HepG2 (cell line): ENCODE measurements around the gene ANAPC2. TPM values are rescaled to one million over a fixed set of nuclear protein-coding genes. Genes with fewer than 3 reads are reported as not detected.

Source experiments
- KLF15 ChIP-seq: sonication (generic); formaldehyde crosslinking; IDR thresholded peaks from 2 replicates; pipeline ENCODE4 v1.8.1; 2023; ENCODE audit warnings: borderline replicate concordance, mild to moderate bottlenecking, inconsistent platforms, missing genetic modification reagents, mixed read lengths
- NCOA2 ChIP-seq: sonication (generic); formaldehyde crosslinking; IDR thresholded peaks from 2 replicates; pipeline ENCODE4 v1.8.0; 2022; ENCODE audit warnings: inconsistent platforms
- NFYB ChIP-seq: sonication (generic); formaldehyde crosslinking; IDR thresholded peaks from 2 replicates; pipeline ENCODE4 v1.4.0; 2020; ENCODE audit warnings: missing genetic modification reagents
- RFX1 ChIP-seq: fragments of 450-650 bp; IDR thresholded peaks from 2 replicates; pipeline ENCODE4 v1.6.1; 2017
- SIN3A ChIP-seq: IDR thresholded peaks from 2 replicates; pipeline ENCODE4 v1.6.1; 2011; ENCODE audit warnings: low read depth, mild to moderate bottlenecking, control low read depth, low read length, borderline replicate concordance
- ZBED4 ChIP-seq: sonication (generic); formaldehyde crosslinking; IDR thresholded peaks from 2 replicates; pipeline ENCODE4 v1.4.0; 2020; ENCODE audit warnings: missing genetic modification reagents, borderline replicate concordance
- ZFP41 ChIP-seq: sonication (generic); formaldehyde crosslinking; IDR thresholded peaks from 2 replicates; pipeline ENCODE4 v1.4.0; 2020; ENCODE audit warnings: mild to moderate bottlenecking, missing genetic modification reagents, borderline replicate concordance
- polyA plus RNA-seq, 8 experiments: library from polyadenylated mRNA; depleted of rRNA in 3 of 8; stranded (reverse) in 7 of 8; unstranded in 1 of 8; fragments of >200 nt; fragmentation: Illumina TruSeq in 4 of 8; extraction: Trizol in 4 of 8; gene quantifications; 2 replicates each; pipeline versions ENCODE4 v1.2.1 to v1.2.3, GENCODE V29; 2011 to 2016; ENCODE audit warnings: low read depth in 4 of 8, missing spikeins in 1 of 8, mixed read lengths in 1 of 8; ENCODE audit not compliant: insufficient read depth in 1 of 8
- total RNA-seq, 5 experiments: library from RNA; depleted of rRNA; stranded (reverse); fragments of >200 nt; fragmentation: Illumina TruSeq; extraction: Trizol; gene quantifications; 2 replicates each; pipeline ENCODE4 v1.2.3, GENCODE V29; 2016; ENCODE audit warnings: low read depth in 1 of 5
- TF ChIP-seq, protein P1 (sequence below): sonication (generic); formaldehyde crosslinking; IDR thresholded peaks from 2 replicates; pipeline ENCODE4 v1.4.0; 2020; ENCODE audit warnings: missing genetic modification reagents
- TF ChIP-seq, protein P2 (sequence below): IDR thresholded peaks from 2 replicates; pipeline ENCODE4 v1.6.1; 2016; ENCODE audit warnings: mild to moderate bottlenecking
- TF ChIP-seq, protein P3 (sequence below): sonication (generic); formaldehyde crosslinking; IDR thresholded peaks from 2 replicates; pipeline ENCODE4 v1.4.0; 2020; ENCODE audit warnings: low read depth, missing genetic modification reagents
- TF ChIP-seq, protein P4 (sequence below): sonication (generic); formaldehyde crosslinking; IDR thresholded peaks from 2 replicates; pipeline ENCODE4 v1.5.0; 2020; ENCODE audit warnings: mild to moderate bottlenecking, low read depth, missing genetic modification reagents, borderline replicate concordance

The ANAPC2 gene
- total and polyA plus RNA-seq, 2 of the 13 experiments (the other 11 are each of a cell fraction or from before 2014, with no cell fraction given), result 12.3 to 15.4 TPM

GRCh38 chr9:137129456-137130175, 58.7 kb downstream of the ANAPC2 start (continued):
- TF ChIP-seq, protein P1, sequence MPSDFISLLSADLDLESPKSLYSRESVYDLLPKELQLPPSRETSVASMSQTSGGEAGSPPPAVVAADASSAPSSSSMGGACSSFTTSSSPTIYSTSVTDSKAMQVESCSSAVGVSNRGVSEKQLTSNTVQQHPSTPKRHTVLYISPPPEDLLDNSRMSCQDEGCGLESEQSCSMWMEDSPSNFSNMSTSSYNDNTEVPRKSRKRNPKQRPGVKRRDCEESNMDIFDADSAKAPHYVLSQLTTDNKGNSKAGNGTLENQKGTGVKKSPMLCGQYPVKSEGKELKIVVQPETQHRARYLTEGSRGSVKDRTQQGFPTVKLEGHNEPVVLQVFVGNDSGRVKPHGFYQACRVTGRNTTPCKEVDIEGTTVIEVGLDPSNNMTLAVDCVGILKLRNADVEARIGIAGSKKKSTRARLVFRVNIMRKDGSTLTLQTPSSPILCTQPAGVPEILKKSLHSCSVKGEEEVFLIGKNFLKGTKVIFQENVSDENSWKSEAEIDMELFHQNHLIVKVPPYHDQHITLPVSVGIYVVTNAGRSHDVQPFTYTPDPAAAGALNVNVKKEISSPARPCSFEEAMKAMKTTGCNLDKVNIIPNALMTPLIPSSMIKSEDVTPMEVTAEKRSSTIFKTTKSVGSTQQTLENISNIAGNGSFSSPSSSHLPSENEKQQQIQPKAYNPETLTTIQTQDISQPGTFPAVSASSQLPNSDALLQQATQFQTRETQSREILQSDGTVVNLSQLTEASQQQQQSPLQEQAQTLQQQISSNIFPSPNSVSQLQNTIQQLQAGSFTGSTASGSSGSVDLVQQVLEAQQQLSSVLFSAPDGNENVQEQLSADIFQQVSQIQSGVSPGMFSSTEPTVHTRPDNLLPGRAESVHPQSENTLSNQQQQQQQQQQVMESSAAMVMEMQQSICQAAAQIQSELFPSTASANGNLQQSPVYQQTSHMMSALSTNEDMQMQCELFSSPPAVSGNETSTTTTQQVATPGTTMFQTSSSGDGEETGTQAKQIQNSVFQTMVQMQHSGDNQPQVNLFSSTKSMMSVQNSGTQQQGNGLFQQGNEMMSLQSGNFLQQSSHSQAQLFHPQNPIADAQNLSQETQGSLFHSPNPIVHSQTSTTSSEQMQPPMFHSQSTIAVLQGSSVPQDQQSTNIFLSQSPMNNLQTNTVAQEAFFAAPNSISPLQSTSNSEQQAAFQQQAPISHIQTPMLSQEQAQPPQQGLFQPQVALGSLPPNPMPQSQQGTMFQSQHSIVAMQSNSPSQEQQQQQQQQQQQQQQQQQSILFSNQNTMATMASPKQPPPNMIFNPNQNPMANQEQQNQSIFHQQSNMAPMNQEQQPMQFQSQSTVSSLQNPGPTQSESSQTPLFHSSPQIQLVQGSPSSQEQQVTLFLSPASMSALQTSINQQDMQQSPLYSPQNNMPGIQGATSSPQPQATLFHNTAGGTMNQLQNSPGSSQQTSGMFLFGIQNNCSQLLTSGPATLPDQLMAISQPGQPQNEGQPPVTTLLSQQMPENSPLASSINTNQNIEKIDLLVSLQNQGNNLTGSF, result peak; percentile 24; the same call in 1 of the 2 replicates
- TF ChIP-seq SIN3A (peak; percentile 85), NFYB (CRISPR knock-in tag) (peak; percentile 65), NCOA2 (CRISPR knock-in tag) (0 out of 2 replicates have a peak, but pooled peaks have one; percentile 29), KLF15 (CRISPR knock-in tag) (no peak), RFX1 (peak; percentile 98), ZBED4 (CRISPR knock-in tag) (no peak; the same call in 1 of the 2 replicates), ZFP41 (CRISPR knock-in tag) (peak; percentile 21; the same call in 1 of the 2 replicates)
- TF ChIP-seq, protein P2, sequence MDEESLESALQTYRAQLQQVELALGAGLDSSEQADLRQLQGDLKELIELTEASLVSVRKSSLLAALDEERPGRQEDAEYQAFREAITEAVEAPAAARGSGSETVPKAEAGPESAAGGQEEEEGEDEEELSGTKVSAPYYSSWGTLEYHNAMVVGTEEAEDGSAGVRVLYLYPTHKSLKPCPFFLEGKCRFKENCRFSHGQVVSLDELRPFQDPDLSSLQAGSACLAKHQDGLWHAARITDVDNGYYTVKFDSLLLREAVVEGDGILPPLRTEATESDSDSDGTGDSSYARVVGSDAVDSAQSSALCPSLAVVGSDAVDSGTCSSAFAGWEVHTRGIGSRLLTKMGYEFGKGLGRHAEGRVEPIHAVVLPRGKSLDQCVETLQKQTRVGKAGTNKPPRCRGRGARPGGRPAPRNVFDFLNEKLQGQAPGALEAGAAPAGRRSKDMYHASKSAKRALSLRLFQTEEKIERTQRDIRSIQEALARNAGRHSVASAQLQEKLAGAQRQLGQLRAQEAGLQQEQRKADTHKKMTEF, result peak; percentile 67; the same call in 1 of the 2 replicates
- TF ChIP-seq, protein P3, sequence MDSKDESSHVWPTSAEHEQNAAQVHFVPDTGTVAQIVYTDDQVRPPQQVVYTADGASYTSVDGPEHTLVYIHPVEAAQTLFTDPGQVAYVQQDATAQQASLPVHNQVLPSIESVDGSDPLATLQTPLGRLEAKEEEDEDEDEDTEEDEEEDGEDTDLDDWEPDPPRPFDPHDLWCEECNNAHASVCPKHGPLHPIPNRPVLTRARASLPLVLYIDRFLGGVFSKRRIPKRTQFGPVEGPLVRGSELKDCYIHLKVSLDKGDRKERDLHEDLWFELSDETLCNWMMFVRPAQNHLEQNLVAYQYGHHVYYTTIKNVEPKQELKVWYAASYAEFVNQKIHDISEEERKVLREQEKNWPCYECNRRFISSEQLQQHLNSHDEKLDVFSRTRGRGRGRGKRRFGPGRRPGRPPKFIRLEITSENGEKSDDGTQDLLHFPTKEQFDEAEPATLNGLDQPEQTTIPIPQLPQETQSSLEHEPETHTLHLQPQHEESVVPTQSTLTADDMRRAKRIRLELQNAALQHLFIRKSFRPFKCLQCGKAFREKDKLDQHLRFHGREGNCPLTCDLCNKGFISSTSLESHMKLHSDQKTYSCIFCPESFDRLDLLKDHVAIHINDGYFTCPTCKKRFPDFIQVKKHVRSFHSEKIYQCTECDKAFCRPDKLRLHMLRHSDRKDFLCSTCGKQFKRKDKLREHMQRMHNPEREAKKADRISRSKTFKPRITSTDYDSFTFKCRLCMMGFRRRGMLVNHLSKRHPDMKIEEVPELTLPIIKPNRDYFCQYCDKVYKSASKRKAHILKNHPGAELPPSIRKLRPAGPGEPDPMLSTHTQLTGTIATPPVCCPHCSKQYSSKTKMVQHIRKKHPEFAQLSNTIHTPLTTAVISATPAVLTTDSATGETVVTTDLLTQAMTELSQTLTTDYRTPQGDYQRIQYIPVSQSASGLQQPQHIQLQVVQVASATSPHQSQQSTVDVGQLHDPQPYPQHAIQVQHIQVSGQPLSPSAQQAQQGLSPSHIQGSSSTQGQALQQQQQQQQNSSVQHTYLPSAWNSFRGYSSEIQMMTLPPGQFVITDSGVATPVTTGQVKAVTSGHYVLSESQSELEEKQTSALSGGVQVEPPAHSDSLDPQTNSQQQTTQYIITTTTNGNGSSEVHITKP (CRISPR knock-in tag), result 0 out of 2 replicates have a peak, but pooled peaks have one; percentile 23
- TF ChIP-seq, protein P4, sequence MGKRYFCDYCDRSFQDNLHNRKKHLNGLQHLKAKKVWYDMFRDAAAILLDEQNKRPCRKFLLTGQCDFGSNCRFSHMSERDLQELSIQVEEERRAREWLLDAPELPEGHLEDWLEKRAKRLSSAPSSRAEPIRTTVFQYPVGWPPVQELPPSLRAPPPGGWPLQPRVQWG (CRISPR knock-in tag), result no peak
